ENCODE measurements around the gene RSRC1.
"Not testable (repeated sequence)": the region's sequence is repeated elsewhere in the genome, so short reads cannot be mapped to it uniquely, and the experiment has no call there.

Gene RSRC1

GRCh38 chr3:158505117-158505516, 395.2 kb downstream of the RSRC1 start:
- no peaks in the 10 kb centered on the region for H3K36me3 ChIP-seq (ENCODE audit: control insufficient read depth, insufficient read depth, low read length)

GRCh38 chr3:158506456-158506855, 396.6 kb downstream of the RSRC1 start:
- no peak for TF ChIP-seq CTCF (IDR thresholded peaks at IDR 0.05)
- Histone ChIP-seq H3K9me3 (ENCODE audit: control insufficient read depth, low read length) (no peaks in the 10 kb centered on the region), H3K27ac (no peak overlapping the region), H3K36me3 (ENCODE audit: control insufficient read depth, insufficient read depth, low read length) (no peaks in the 10 kb centered on the region), H3K4me2 (ENCODE audit: low read length) (no peak overlapping the region), H2AFZ (no peak overlapping the region), H3K79me2 (no peaks in the 10 kb centered on the region), H3K4me3 (ENCODE audit: low read depth, low read length) (no peak overlapping the region), H3K4me1 (no peaks in the 10 kb centered on the region), H3K27me3 (ENCODE audit: control insufficient read depth, insufficient read depth, low read length) (no peaks in the 10 kb centered on the region), H3K9ac (no peak overlapping the region)

More at GRCh38 chr3:158505117-158505516, 395.2 kb downstream of the RSRC1 start:
- Histone ChIP-seq H3K4me3 (ENCODE audit: low read depth, low read length) (no peak overlapping the region), H3K27me3 (ENCODE audit: control insufficient read depth, insufficient read depth, low read length) (no peaks in the 10 kb centered on the region), H2AFZ (no peak overlapping the region), H3K27ac (no peak overlapping the region), H3K4me1 (no peaks in the 10 kb centered on the region), H3K9me3 (ENCODE audit: control insufficient read depth, low read length) (no peaks in the 10 kb centered on the region), H3K4me2 (ENCODE audit: low read length) (no peak overlapping the region), H3K79me2 (no peaks in the 10 kb centered on the region), H3K9ac (no peak overlapping the region)
- no peak for TF ChIP-seq CTCF (IDR thresholded peaks at IDR 0.05)

- H2AFZ ChIP-seq = no peak overlapping the region
- no peaks in the 10 kb centered on the region for H3K4me1 ChIP-seq
- no peak for TF ChIP-seq CTCF (IDR thresholded peaks at IDR 0.05)
- H3K4me3 ChIP-seq (ENCODE audit: low read depth, low read length) = no peak overlapping the region
- no peaks in the 10 kb centered on the region for H3K79me2 ChIP-seq
- H3K27me3 ChIP-seq (ENCODE audit: control insufficient read depth, insufficient read depth, low read length) = no peaks in the 10 kb centered on the region
- H3K36me3 ChIP-seq (ENCODE audit: control insufficient read depth, insufficient read depth, low read length) = no peaks in the 10 kb centered on the region
- no peak overlapping the region for H3K4me2 ChIP-seq (ENCODE audit: low read length)
- no peak overlapping the region for H3K27ac ChIP-seq
- H3K9me3 ChIP-seq (ENCODE audit: control insufficient read depth, low read length) = no peaks in the 10 kb centered on the region
- no peak overlapping the region for H3K9ac ChIP-seq
Measured at GRCh38 chr3:158508481-158508880, 398.6 kb downstream of the RSRC1 start.

- no peak overlapping the region for H2AFZ ChIP-seq
- no peaks in the 10 kb centered on the region for H3K4me1 ChIP-seq
- H3K4me2 ChIP-seq (ENCODE audit: low read length) = no peak overlapping the region
- H3K9me3 ChIP-seq (ENCODE audit: control insufficient read depth, low read length) = no peaks in the 10 kb centered on the region
- TF ChIP-seq CTCF (IDR thresholded peaks at IDR 0.05) = no peak
- H3K4me3 ChIP-seq (ENCODE audit: low read depth, low read length) = no peak overlapping the region
- H3K9ac ChIP-seq = no peak overlapping the region
- H3K79me2 ChIP-seq = no peaks in the 10 kb centered on the region
- no peaks in the 10 kb centered on the region for H3K36me3 ChIP-seq (ENCODE audit: control insufficient read depth, insufficient read depth, low read length)
- no peak overlapping the region for H3K27ac ChIP-seq
- no peaks in the 10 kb centered on the region for H3K27me3 ChIP-seq (ENCODE audit: control insufficient read depth, insufficient read depth, low read length)
Measured at GRCh38 chr3:158509891-158510290, 400.0 kb downstream of the RSRC1 start.

GRCh38 chr3:158516729-158517128, 406.8 kb downstream of the RSRC1 start:
- not testable (repeated sequence) for H2AFZ ChIP-seq; H3K79me2 ChIP-seq; H3K27ac ChIP-seq; H3K9me3 ChIP-seq (ENCODE audit: control insufficient read depth, low read length); H3K4me3 ChIP-seq (ENCODE audit: low read depth, low read length); H3K4me2 ChIP-seq (ENCODE audit: low read length); H3K27me3 ChIP-seq (ENCODE audit: control insufficient read depth, insufficient read depth, low read length); H3K9ac ChIP-seq; H3K36me3 ChIP-seq (ENCODE audit: control insufficient read depth, insufficient read depth, low read length); H3K4me1 ChIP-seq

All from parathyroid adenoma (tissue), 2 donors.